HG03039 (cell line): ENCODE results near the gene DHX58.

Experiments used
- ATAC-seq: cut with Tn5 transposase; IDR thresholded peaks from one replicate; pipeline ENCODE4 v1.9.1; 2021; ENCODE audit warnings: mild to moderate bottlenecking, moderate library complexity; ENCODE audit not compliant: unreplicated experiment

DHX58 gene

GRCh38 chr17:42130310-42130936 is 17.9 kb upstream of the DHX58 start:
- ATAC-seq, result no peak

- no peak for ATAC-seq
Observed at GRCh38 chr17:42129109-42129837, 16.8 kb upstream of the DHX58 start.

GRCh38 chr17:42127414-42127813 is 14.9 kb upstream of the DHX58 start:
- ATAC-seq, result no peak

GRCh38 chr17:42126836-42127235 is 14.3 kb upstream of the DHX58 start:
- no peak for ATAC-seq

GRCh38 chr17:42125565-42125964 is 13.1 kb upstream of the DHX58 start:
- no peak for ATAC-seq

- ATAC-seq, result no peak
Observed at GRCh38 chr17:42124256-42124655, 11.7 kb upstream of the DHX58 start.

- no peak for ATAC-seq
Observed at GRCh38 chr17:42122371-42123303, 10.1 kb upstream of the DHX58 start, which contains the start of gene HSPB9. HSPB9 (plus strand) TSS chr17:42122804; CDS start chr17:42122851, 47 bp downstream.

GRCh38 chr17:42120770-42121769 is 8.6 kb upstream of the DHX58 start, which contains the start of gene KAT2A:
KAT2A (minus strand) TSS chr17:42121367; CDS start chr17:42121304, 63 bp downstream.
- peak; percentile 66 for ATAC-seq

- no peak for ATAC-seq
Observed at GRCh38 chr17:42120161-42120769, 7.8 kb upstream of the DHX58 start.

GRCh38 chr17:42119301-42119700 is 6.8 kb upstream of the DHX58 start:
- no peak for ATAC-seq

DNA sequence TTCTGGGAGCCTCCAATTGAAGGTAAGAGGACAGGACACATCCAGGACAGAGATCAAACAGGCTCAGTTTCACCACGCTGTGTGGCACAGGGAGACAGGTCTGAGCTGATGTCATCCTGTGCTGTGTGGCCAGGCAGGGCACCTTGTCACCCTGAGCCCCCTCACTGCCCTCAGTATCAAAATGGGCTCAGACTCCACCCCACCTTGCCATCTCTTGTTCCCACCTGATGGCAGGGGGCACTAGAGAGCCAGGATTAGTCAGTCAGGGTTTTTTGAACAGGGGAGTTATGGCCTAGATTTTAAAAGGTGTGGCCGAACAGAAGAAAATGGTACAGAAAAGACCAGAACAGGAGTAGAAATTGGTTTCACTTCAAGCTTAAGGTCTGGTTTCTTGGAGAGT is 6.0 kb upstream of the DHX58 start:
- no peak for ATAC-seq

GRCh38 chr17:42118126-42118510 is 5.6 kb upstream of the DHX58 start:
- no peak for ATAC-seq

DNA sequence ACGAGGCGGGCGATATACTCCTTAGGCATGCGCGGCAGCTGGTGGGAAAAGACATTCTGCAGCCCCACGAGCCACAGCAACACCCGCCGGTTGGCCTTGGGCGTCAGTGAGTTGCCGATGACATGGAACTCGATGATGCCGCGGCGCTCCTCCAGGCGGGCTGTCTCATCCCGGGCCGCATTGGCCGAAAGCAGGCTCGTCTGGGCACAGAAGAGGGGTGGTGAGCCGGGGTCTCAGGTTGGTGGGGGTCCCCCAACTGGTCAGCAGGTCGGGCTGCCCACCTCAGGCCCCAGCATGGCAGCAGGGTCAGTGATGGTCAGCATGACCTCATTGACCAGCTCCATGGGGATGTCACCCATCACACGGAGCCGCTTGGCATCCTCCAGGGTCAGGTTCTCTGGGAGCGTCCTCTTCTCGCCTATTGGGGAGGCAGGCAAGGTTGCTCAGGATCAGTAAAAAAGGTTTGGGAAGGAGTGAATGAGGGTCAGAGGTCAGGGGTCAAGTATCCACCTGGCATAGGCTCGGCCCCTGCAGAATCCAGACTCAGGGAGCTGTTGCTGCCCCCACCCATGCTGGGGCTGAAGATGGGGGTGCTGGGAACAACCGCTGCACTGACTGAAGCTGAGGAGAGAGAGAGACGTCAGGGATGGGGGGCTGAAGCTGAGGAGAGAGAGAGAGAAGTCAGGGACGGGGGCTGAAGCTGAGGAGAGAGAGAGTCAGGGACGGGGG is 5.0 kb upstream of the DHX58 start:
- ATAC-seq, result no peak

GRCh38 chr17:42116705-42117396 is 4.3 kb upstream of the DHX58 start:
- no peak for ATAC-seq

DNA sequence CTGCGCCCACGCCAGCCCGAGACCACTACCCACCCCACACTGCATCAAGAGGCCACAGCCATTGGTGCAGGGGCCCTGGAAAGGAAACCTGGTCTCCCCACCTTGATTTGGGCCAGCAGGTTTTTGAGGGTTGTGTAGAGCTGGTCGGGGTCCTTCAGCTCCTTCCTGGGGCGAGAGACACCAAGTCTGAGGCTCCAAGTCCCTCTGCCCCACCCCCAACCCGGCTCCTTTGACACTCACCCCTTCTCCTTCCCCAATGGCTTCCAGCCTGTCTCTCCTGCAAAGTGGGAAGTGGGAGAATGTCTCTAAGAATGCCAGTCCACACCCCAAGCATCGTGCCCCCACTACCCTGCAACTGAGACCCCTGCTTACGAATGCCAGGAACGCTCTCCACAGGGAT is 1.6 kb upstream of the DHX58 start:
- no peak for ATAC-seq

GRCh38 chr17:42113293-42114069 is 967 bp upstream of the DHX58 start:
- no peak for ATAC-seq

DNA sequence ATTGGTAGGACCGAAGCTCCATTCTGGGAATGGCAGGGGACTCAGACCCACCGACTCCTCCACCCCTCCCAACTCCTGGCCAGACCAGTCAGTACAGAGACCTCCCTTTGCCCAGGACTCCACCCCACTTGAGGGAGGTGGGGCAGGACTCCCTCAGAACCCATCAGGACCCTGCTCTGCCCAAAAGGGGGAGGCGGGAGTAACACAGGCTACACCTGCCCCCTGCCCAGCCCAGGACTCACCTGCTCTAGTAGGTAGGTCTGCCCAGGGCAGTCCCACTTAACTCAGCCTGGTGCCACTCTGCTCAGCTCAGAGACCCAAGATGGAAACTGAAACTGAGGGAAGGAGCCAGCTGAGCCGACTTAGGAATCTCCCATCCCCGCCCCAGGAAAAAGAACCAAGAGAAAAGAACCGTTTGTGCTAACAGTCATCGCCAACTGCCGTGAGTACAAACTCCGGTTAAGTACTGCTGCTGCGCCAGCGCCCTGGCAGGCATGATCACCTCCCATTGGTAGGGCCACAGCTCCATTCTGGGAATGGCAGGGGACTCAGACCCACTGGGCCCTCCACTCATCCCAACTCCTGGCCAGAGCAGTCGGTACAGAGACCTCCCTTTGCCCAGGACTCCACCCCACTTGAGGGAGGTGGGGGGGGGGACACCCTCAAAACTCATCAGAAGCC is 503 bp downstream of the DHX58 start:
- no peak for ATAC-seq
